Right lobe of liver (tissue), 4 donors: ENCODE results near the gene GGCX.

Experiments
- POLR2A ChIP-seq: fragments of 450-650 bp; IDR thresholded peaks from one replicate; pipeline ENCODE4 v1.6.1; 2017; ENCODE audit warnings: antibody characterized with exemption, mild to moderate bottlenecking
- TF ChIP-seq, protein P1 (sequence below), 4 donors: fragments of 200-600 bp in 3 of 4; fragments of 450-650 bp in 1 of 4; IDR thresholded peaks; one replicate each; pipeline versions ENCODE4 v1.5.1 to v1.8.0; 2016 to 2022; ENCODE audit warnings: antibody characterized with exemption in 4 of 4, mild to moderate bottlenecking in 2 of 4
- donor health status: DM: no; HTN: no; CAD: no.
- donor health status: DM: no; HTN: no; CAD: no.
- donor health status: DM: no; HTN: yes; CAD: no.

DNA sequence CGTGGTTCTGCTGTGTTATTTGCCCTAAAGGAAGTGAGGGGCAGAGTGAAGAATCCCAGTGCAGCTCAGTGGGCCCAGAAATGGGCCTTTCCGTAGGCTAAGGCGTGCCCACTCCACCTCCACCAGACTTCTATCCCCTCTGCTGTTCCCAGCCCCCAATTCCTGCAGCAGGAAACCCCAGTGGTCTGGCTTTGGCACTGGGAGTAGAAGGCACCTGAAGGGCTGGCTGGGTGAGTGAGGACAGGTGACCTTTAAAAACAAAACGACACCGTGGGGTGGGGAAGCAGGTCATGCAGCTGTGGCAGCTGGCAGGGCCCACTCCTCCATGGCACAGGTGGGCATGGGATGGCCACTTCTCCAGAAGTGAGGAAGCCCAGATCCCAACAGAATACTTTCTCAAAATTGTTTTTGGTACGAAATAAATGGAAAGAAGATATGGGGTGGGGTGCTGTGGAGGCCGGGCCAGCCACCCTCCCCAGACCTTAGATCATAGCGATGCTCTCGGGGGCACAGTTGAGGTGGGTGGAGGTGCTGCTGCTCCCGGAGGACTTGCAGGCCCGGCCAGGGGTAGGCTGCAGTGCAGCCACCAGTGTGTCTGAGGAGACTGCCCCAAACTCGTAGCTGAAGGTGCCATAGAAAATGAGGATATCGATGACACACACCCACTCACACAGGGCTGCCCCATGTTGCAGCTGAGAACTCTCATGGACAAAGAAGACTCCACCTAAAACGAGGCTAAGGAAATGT lies 37.5 kb upstream of the GGCX start:
- TF ChIP-seq, protein P1, sequence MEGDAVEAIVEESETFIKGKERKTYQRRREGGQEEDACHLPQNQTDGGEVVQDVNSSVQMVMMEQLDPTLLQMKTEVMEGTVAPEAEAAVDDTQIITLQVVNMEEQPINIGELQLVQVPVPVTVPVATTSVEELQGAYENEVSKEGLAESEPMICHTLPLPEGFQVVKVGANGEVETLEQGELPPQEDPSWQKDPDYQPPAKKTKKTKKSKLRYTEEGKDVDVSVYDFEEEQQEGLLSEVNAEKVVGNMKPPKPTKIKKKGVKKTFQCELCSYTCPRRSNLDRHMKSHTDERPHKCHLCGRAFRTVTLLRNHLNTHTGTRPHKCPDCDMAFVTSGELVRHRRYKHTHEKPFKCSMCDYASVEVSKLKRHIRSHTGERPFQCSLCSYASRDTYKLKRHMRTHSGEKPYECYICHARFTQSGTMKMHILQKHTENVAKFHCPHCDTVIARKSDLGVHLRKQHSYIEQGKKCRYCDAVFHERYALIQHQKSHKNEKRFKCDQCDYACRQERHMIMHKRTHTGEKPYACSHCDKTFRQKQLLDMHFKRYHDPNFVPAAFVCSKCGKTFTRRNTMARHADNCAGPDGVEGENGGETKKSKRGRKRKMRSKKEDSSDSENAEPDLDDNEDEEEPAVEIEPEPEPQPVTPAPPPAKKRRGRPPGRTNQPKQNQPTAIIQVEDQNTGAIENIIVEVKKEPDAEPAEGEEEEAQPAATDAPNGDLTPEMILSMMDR (IDR thresholded peaks at IDR 0.05), result no peak
- no peak for TF ChIP-seq POLR2A
